Measurements from ENCODE around the gene CDH4. TPM values are rescaled to one million over a fixed set of nuclear protein-coding genes. Genes with fewer than 3 reads are reported as not detected.

CDH4 gene
- total and polyA plus RNA-seq, 8 donors = under 0.01 to 2.2 (median 0.11) TPM; not detected in 2

GRCh38 chr20:61549865-61550264 lies 297.8 kb downstream of the CDH4 start:
- no peak overlapping the region for H3K27ac ChIP-seq
- TF ChIP-seq CTCF (IDR thresholded peaks at IDR 0.05) (no peak), EP300 (IDR thresholded peaks at IDR 0.05) (no peak), POLR2A (IDR thresholded peaks at IDR 0.05) (no peak), POLR2AphosphoS5 (IDR thresholded peaks at IDR 0.05) (no peak)
- no peak for DNase-seq
- H3K4me3 ChIP-seq = no peak overlapping the region
- H3K27me3 ChIP-seq = peaks cover 0 to 29% (median 0%) of the 10 kb centered on the region in 3 donors
- 80 to 93% (median 89%) methylated on average over 2 of the region's 2 CpGs for WGBS, 5 donors
- H3K36me3 ChIP-seq = no peaks in the 10 kb centered on the region
- H3K9me3 ChIP-seq = peaks cover 0 to 21% (median 17%) of the 10 kb centered on the region in 4 donors
- intact Hi-C loops (cut with DNase I; ENCODE audit: low total_unique reads) = no loop called here
- no peaks in the 10 kb centered on the region for H3K4me1 ChIP-seq

GRCh38 chr20:61551401-61551800 lies 299.3 kb downstream of the CDH4 start:
- intact Hi-C loops (cut with DNase I; ENCODE audit: low total_unique reads) = no loop called here
- no peaks in the 10 kb centered on the region for H3K36me3 ChIP-seq
- H3K9me3 ChIP-seq = peaks cover 0 to 21% (median 17%) of the 10 kb centered on the region in 4 donors
- no peak overlapping the region for H3K4me3 ChIP-seq
- no peaks in the 10 kb centered on the region for H3K4me1 ChIP-seq
- H3K27ac ChIP-seq = no peak overlapping the region
- peaks cover 0 to 29% (median 0%) of the 10 kb centered on the region in 3 donors for H3K27me3 ChIP-seq
- no peak for TF ChIP-seq CTCF (IDR thresholded peaks at IDR 0.05)
- TF ChIP-seq EP300 (IDR thresholded peaks at IDR 0.05) = no peak
- TF ChIP-seq POLR2AphosphoS5 (IDR thresholded peaks at IDR 0.05) = no peak
- no peak for TF ChIP-seq POLR2A (IDR thresholded peaks at IDR 0.05)
- no peak for DNase-seq
- WGBS, 5 donors = 74 to 88% (median 76%) methylated on average over 2 of the region's 2 CpGs

- Histone ChIP-seq H3K27me3 (peaks cover 0 to 24% (median 0%) of the 10 kb centered on the region in 3 donors), H3K27ac (no peak overlapping the region), H3K4me3 (no peak overlapping the region), H3K4me1 (no peaks in the 10 kb centered on the region), H3K36me3 (no peaks in the 10 kb centered on the region), H3K9me3 (peaks cover 0 to 21% (median 17%) of the 10 kb centered on the region in 4 donors)
- DNase-seq = no peak
- TF ChIP-seq POLR2A (IDR thresholded peaks at IDR 0.05) = no peak
- TF ChIP-seq CTCF (IDR thresholded peaks at IDR 0.05) = no peak
- no peak for TF ChIP-seq POLR2AphosphoS5 (IDR thresholded peaks at IDR 0.05)
- intact Hi-C loops (cut with DNase I; ENCODE audit: low total_unique reads) = no loop called here
- 70 to 90% (median 85%) methylated on average over 9 to 10 of the region's 10 CpGs for WGBS, 5 donors
Observed at GRCh38 chr20:61554617-61555016, 302.6 kb downstream of the CDH4 start.

- peaks cover 0 to 15% (median 0%) of the 10 kb centered on the region in 3 donors for H3K27me3 ChIP-seq
- TF ChIP-seq EP300 (IDR thresholded peaks at IDR 0.05) (no peak), POLR2A (IDR thresholded peaks at IDR 0.05) (no peak), POLR2AphosphoS5 (IDR thresholded peaks at IDR 0.05) (no peak), CTCF (IDR thresholded peaks at IDR 0.05) (no peak)
Observed at GRCh38 chr20:61555566-61555965, 303.5 kb downstream of the CDH4 start.

More at GRCh38 chr20:61555566-61555965, 303.5 kb downstream of the CDH4 start:
- H3K9me3 ChIP-seq = peaks cover 0 to 19% (median 17%) of the 10 kb centered on the region in 4 donors
- H3K4me3 ChIP-seq = no peak overlapping the region
- H3K27ac ChIP-seq = no peak overlapping the region
- no peaks in the 10 kb centered on the region for H3K36me3 ChIP-seq
- peaks cover 0 to 2% (median 0%) of the 10 kb centered on the region in 4 donors for H3K4me1 ChIP-seq
- intact Hi-C loops (cut with DNase I; ENCODE audit: low total_unique reads) = no loop called here
- 62 to 82% (median 74%) methylated on average over 6 of the region's 6 CpGs for WGBS, 5 donors
- DNase-seq = no peak
